SH-SY5Y (cell line): ENCODE results near the gene TMEM170B.

Experiments used
- GATA2 ChIP-seq: IDR thresholded peaks from 2 replicates; pipeline ENCODE4 v1.6.1; 2011; ENCODE audit warnings: mild to moderate bottlenecking, low read depth, low read length
- GATA3 ChIP-seq: IDR thresholded peaks from 2 replicates; pipeline ENCODE4 v1.6.1; 2011; ENCODE audit warnings: low read depth, mild to moderate bottlenecking, low read length, moderate library complexity

DNA sequence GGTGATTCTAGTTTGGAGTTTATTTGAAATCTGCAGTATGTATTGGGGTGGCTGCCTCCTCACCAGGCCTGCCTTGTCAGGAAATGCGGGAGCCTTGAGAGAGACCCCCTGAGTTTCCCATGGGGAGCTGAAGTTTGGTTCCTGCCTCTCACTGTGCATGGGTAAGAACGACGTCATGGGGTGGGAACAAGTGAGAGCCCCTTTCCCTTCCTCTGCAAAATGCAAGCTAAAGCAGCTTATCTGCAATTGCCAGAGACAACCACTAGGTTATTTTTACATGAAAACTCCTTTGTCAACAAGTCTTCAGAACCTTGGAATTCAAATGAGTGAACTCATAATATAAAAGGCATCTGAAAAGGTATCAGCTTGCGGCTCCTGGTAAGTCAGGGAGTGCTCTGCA is 58.4 kb downstream of the TMEM170B start:
- TF ChIP-seq GATA2 (no peak), GATA3 (no peak)
